ENCODE results near the gene BAIAP3.

The BAIAP3 gene

GRCh38 chr16:1300664-1301476 lies 32.6 kb upstream of the BAIAP3 start:
- peak; percentile 21 to 41 for DNase-seq

GRCh38 chr16:1301562-1301961 lies 31.9 kb upstream of the BAIAP3 start:
- no peak for DNase-seq

- DNase-seq, result no peak
These were observed 27.6 kb upstream of the BAIAP3 start for GRCh38 chr16:1305823-1306222.

GRCh38 chr16:1306334-1306733 lies 27.1 kb upstream of the BAIAP3 start:
- no peak for DNase-seq

GRCh38 chr16:1308036-1308976 lies 25.1 kb upstream of the BAIAP3 start:
- no peak for DNase-seq

GRCh38 chr16:1308977-1309885 lies 24.2 kb upstream of the BAIAP3 start, which contains the start of gene UBE2I:
Gene UBE2I (plus strand): TSS chr16:1309636. CDS start chr16:1314031, 4,395 bp downstream.
- peak; percentile 97 for DNase-seq

- DNase-seq, result no peak
These were observed 23.3 kb upstream of the BAIAP3 start for GRCh38 chr16:1309888-1310831.

- no peak for DNase-seq
These were observed 22.6 kb upstream of the BAIAP3 start for GRCh38 chr16:1310832-1311200.

GRCh38 chr16:1311212-1311737 lies 22.2 kb upstream of the BAIAP3 start:
- no peak for DNase-seq

- DNase-seq, result no peak
These were observed 21.5 kb upstream of the BAIAP3 start for GRCh38 chr16:1311738-1312466.

GRCh38 chr16:1312467-1312816 lies 21.0 kb upstream of the BAIAP3 start:
- no peak for DNase-seq

GRCh38 chr16:1312903-1313302 lies 20.5 kb upstream of the BAIAP3 start:
- DNase-seq, result no peak

- DNase-seq, result no peak
These were observed 19.6 kb upstream of the BAIAP3 start for GRCh38 chr16:1313721-1314369.

GRCh38 chr16:1314399-1315068 lies 18.9 kb upstream of the BAIAP3 start:
- DNase-seq, result no peak

- DNase-seq, result no peak
These were observed 18.1 kb upstream of the BAIAP3 start for GRCh38 chr16:1315081-1316032.

GRCh38 chr16:1316033-1316405 lies 17.4 kb upstream of the BAIAP3 start:
- no peak for DNase-seq

- no peak for DNase-seq
These were observed 15.8 kb upstream of the BAIAP3 start for GRCh38 chr16:1317479-1318267.

GRCh38 chr16:1318268-1318545 lies 15.2 kb upstream of the BAIAP3 start:
- DNase-seq, result no peak
